Stimulated activated CD8-positive, alpha-beta memory T cell treated with anti-CD3 and anti-CD28 coated beads, Interleukin-4, amount 100 ng/mL, for 48 hours (primary cell): Measurements from ENCODE around the gene OR10D3.
"Not testable (repeated sequence)": the region's sequence is repeated elsewhere in the genome, so short reads cannot be mapped to it uniquely, and the experiment has no call there.

Experiments
- DNase-seq: peaks from one replicate; pipeline ENCODE4 v3.0.0-alpha.2; 2020

The OR10D3 gene

DNA sequence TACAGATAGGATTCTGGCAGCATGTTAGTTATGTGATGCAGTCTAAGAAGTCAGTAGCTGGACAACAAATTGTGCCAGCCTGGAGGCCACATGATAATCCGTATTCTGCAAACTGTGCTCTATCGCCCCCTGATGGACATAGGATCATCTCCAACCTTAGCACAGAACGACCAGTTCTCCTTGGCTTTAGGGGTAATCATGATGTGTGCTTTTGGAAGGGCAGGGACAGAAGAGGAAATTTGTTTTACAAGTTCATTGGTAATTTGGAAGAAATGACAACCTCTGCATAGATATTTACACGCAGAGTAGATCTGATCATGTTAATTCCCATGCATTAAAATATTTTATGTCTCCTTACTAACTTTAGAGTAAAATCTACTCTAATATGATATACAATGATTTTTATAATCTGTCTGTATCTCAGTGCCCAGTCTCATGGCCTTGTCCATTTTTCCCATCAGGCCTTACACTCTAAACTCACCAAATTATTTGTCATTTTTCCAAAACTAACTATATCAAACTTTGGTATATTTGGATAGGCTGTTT lies 12.1 kb downstream of the OR10D3 start:
- peak; percentile 60 for DNase-seq

- DNase-seq = no peak
These were observed 14.9 kb downstream of the OR10D3 start for GRCh38 chr11:124197999-124198398.

DNA sequence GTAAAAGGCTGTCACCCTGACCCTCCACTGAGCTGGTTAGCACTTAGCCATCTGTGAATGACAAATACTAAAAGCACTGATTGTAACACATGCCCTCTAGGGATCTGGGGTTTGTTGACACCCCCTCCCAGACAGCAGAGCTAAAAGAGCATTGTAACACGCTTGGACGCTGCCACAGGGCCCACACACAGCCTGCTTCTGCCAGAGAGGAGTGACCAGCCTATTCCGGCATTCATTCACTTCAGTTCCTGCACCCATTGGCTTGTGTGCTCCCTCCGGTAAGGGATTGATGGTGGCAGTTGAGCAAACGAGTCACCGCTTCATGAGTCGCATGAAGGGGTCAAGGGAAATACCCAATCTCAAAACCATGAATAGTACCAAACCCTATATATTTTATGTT lies 15.8 kb downstream of the OR10D3 start:
- DNase-seq = no peak

DNA sequence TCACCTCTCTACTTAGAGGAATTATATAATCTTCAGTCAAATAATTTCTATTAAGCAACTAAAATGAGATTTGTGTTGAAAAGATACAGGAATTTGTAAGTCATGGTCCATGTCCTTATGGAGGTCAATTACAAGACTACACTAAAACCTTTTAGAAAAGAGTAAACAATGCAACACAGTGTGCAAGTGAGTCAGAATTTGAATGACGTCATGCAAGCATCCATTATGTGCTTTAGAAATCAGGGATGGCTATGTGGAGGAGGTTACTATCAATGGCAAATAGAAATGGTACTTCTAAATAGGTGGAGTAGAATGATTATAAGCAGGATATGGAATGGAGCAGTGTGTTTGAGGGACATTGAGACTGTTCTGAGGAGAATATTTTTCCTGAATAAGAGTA lies 16.6 kb downstream of the OR10D3 start:
- DNase-seq = no peak

DNA sequence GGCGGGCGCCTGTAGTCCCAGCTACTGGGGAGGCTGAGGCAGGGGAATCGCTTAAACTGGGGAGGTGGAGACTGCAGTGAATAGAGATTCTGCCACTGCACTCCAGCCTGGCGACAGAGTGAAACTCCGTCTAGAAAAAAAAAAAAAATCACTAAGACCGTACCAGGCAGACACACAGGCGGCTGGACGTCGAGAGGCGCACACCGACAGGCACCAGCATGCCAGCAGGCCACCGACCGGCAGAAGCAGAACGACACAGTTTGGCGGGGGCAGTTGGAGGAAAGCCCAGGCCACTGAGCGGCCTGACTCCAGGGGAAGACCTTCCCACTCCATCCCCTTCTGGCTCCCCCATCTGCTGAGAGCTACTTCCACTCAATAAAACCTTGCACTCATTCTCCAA lies 17.5 kb downstream of the OR10D3 start:
- no peak for DNase-seq

DNA sequence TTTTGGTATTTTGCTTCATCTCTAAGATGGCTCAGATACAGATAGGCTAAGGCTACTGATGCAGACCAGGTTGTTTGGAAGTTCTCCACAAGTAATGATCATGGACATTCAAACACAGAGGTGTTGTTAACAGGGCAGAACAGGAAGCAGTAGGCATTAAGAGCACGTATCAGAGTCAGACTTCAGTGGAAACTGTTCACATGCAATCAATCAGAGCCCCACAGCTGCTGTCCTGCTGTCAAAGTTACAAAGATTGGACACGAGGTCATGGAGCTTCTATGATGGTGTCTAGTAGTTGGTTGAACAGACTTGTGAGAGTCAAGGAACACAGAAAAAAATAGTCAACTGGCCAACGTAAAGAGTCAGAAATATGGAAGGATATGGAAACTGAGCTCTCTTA lies 19.8 kb downstream of the OR10D3 start:
- no peak for DNase-seq

DNA sequence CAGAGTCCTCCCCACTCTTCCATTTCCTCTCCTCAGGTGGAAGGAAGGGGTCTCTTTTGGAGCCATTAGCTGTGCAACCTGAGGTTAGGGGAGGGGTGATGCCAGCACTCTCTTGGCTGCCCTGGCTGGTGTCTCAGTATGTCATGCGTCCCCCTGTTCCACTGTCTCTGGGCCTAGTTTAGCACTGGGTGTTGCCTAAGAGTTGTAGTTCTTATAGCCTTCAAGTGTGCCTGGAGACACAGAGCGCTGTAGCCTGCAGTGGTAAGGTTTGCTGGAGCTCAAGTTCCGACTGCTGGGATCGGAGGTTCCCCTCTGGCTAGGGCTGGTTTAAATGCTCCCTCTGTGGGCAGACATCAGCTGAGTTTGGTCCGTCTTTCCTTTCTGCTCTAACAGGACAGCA lies 20.9 kb downstream of the OR10D3 start:
- DNase-seq = no peak

DNA sequence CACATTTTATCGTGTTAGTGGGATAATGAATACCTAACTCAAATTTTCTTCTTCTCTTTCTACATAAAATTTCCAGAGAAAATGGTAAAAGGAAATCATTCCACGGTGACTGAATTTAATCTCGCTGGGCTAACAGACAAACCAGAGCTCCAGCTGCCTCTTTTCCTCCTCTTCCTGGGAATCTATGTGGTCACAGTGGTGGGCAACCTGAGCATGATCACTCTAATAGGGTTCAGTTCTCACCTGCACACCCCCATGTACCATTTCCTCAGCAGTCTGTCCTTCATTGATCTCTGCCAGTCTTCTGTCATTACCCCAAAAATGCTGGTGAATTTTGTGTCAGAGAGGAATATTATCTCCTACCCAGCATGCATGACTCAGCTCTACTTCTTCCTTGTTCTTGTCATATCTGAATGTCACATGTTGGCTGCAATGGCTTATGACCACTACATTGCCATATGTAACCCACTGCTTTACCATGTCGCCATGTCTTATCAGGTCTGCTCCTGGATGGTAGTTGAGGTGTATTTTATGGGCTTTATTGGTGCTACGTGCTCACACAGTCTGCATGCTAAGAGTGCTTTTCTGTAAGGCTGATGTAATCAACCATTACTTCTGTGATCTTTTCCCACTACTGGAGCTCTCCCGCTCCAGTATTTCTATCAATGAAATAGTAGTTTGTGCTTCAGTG lies 24.1 kb downstream of the OR10D3 start:
- no peak for DNase-seq

DNA sequence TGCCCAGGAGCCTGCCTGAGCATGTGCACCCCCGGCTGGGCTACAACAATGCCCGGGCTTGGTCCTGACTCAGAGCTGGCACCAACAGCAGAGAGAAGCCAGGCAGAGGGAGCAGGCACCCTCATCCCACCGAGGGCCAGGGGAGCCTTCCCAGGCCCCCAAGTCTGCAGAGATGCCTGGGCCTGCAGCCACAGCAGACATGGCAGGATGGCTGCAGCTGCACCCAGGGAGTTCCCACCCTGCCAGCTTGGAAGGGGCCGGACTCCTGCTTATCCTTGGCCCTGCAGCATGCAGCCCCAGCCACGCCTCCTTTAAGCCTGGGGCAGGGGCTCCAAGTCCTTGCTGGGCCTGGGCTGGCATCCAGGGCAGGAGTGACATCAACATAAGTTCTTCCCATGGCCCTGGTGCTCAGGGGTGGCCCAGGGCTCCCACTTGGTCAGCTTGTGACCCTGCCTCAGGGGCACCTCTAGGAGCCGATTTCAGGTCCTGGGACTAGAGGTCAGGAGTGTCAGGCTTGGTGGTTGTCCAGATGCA lies 26.7 kb downstream of the OR10D3 start:
- no peak for DNase-seq

DNA sequence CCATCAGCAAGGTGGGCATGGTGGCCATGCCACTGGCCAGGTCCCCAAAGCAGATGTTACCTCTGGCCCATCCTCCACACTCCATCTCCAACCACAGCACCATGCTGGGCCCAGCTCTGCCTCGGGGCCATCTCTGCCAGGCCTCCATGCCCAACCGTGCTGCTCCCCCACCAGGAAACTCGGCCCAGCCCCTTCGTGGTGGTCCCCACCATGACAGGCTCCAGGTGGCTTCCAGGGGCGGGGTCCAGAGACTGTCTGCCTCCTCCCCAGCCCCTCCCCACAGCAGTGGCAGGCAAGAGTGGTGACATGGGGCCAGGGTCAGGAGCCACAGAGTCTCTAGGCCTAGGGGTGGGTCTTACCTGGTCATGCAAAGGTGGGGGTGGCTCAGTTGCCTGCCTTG lies 27.3 kb downstream of the OR10D3 start:
- no peak for DNase-seq

- no peak for DNase-seq
These were observed 28.2 kb downstream of the OR10D3 start for GRCh38 chr11:124211321-124211720.

DNA sequence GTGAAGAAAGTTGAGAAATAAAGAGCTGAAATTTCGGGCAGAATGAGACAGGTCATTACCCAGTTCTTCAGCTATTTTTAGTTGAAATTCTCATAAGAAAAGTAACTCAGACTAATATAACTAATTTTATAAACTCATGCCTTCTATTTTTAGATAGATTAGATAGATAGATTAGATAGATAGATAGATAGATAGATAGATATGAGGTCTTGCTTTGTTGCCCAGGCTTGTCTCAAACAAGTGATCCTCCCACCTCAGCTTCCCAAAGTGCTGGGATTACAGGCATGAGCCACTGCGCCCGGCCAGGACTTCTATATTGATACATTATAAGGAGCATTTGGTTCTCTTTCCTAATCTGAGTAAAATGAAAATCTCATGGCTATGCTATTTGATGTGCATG lies 30.9 kb downstream of the OR10D3 start:
- DNase-seq = no peak

DNA sequence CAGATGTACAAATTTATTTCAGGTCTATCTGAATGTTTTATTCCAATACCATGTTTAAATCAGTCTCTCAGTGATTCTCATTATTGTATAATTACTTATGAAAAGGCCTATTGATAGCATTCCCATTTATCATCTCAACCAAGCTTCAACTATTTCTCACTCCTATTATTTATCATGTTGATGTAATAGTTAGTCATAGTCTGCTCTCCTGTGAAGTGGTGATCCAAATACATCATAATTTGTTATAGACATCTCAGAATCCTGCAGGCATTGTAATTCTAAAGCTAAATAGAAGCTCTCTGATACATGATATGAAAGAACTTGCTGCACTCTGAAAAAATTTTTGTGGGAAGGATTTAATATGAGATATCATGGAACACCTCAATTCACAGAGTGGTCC lies 36.0 kb downstream of the OR10D3 start:
- no peak for DNase-seq

DNA sequence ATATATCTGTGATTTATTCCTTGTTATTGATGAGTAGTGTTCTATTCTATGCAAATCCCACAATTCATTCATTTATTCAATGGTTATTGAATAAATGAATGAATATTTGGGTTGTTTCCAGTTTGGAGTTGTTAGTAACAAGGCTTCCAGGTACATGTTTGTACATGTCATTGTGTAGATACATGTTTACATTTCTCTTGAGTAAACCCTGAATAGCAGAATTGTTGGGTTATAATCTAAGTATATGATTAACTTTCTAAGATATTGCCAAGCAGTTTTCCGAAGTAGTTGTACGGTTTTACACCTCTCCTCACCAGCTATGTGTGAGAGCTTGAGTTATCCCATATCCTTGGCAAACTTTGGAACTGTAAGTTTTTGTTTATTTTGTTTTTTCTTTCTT lies 39.3 kb downstream of the OR10D3 start:
- DNase-seq = no peak

- not testable (repeated sequence) for DNase-seq
These were observed 41.7 kb downstream of the OR10D3 start for GRCh38 chr11:124224618-124225423.

DNA sequence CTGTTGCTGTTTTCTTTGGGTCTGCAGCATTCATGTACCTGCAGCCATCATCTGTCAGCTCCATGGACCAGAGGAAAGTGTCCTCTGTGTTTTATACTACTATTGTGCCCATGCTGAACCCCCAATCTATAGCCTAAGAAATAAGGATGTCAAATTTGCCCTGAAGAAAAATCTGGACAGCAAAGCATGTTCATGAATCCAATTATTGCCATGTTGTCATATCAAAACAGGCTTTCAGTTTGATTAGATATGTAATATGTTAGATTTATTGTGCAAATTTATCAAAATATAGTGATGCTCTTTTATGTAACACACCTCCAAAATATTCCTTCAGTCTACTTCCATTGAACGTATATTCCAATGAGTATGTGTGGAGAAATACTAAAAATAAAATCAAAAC lies 42.3 kb downstream of the OR10D3 start:
- DNase-seq = no peak

DNA sequence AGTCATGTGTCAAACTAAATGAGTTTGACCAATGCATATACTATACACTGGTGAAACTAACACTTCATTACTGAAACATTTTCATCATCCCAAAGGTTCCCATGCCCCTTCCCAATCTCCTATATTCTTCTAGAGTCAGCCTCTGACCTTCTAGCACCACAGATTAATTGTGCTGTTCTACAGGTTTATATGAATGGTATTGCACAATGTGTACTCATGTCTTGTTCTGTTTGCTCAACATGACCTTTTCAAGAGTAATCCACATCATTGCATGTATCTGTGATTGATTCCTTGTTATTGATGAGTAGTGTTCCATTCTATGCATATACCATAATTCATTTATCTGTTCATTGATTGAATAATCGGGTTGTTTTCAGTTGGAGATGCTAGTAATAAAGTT lies 50.2 kb downstream of the OR10D3 start:
- DNase-seq = no peak
